ENCODE data around the gene ENG.

DNA sequence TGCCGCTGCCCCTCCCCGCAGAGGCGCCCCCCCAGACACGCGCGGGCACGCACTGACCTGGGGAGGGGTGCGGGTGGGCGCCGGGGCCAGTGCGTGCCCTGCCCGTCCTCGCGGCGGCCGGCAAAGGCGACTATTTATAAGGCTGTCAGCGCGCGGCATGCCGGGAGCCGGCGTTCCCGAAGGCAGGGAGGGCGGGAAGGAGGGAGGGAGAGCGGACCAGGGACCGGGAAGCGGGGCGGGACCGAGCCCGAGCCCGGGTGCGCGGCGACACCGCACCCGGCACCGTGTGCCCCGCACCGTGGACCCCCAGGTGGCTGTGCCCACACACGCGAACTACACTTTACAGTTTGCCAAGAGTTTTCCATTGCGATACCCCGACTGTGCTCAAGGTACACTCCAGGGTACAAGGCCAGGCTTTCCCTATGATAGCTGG is 23.1 kb upstream of the ENG start, which contains the start of gene AK1:
- TF ChIP-seq, protein P1, sequence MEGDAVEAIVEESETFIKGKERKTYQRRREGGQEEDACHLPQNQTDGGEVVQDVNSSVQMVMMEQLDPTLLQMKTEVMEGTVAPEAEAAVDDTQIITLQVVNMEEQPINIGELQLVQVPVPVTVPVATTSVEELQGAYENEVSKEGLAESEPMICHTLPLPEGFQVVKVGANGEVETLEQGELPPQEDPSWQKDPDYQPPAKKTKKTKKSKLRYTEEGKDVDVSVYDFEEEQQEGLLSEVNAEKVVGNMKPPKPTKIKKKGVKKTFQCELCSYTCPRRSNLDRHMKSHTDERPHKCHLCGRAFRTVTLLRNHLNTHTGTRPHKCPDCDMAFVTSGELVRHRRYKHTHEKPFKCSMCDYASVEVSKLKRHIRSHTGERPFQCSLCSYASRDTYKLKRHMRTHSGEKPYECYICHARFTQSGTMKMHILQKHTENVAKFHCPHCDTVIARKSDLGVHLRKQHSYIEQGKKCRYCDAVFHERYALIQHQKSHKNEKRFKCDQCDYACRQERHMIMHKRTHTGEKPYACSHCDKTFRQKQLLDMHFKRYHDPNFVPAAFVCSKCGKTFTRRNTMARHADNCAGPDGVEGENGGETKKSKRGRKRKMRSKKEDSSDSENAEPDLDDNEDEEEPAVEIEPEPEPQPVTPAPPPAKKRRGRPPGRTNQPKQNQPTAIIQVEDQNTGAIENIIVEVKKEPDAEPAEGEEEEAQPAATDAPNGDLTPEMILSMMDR (IDR thresholded peaks at IDR 0.05) = no peak
- TF ChIP-seq EP300 (IDR thresholded peaks at IDR 0.05) (no peak), MAZ (IDR thresholded peaks at IDR 0.05; ENCODE audit: borderline replicate concordance, low read depth, low read length) (no peak), BHLHE40 (IDR thresholded peaks at IDR 0.05; ENCODE audit: low read depth, low read length) (no peak)
